WERI-Rb-1 (cell line): ENCODE data around the gene ZDHHC21.

Experiments
- DNase-seq: peaks from one replicate; pipeline ENCODE4 v3.0.0-alpha.2; 2020
- H3K27ac ChIP-seq: fragments of 250-450 bp; sonication (Bioruptor Pico); 2 replicates; pipeline ENCODE4 v1.5.1; 2020; ENCODE audit warnings: mild to moderate bottlenecking, moderate library complexity
- H3K27me3 ChIP-seq: fragments of 250-450 bp; sonication (Bioruptor Pico); 2 replicates; pipeline ENCODE4 v1.5.1; 2021; ENCODE audit warnings: mild to moderate bottlenecking, low read depth, moderate library complexity; ENCODE audit not compliant: insufficient read depth, severe bottlenecking
- H3K36me3 ChIP-seq: fragments of 250-450 bp; sonication (Bioruptor Pico); 2 replicates; pipeline ENCODE4 v1.5.1; 2020; ENCODE audit warnings: mild to moderate bottlenecking, moderate library complexity
- H3K4me3 ChIP-seq: 2 replicates; pipeline ENCODE4 v1.5.1; 2011; ENCODE audit warnings: low read depth, mild to moderate bottlenecking, control low read depth, low read length
- H3K9me3 ChIP-seq: fragments of 250-450 bp; sonication (Bioruptor Pico); 2 replicates; pipeline ENCODE4 v1.5.1; 2021; ENCODE audit warnings: mild to moderate bottlenecking, moderate library complexity; ENCODE audit not compliant: severe bottlenecking
- CTCF ChIP-seq: IDR thresholded peaks from 2 replicates; pipeline ENCODE4 v1.5.1; 2011; ENCODE audit warnings: low read depth, mild to moderate bottlenecking, control low read depth, inconsistent platforms, low read length

Gene ZDHHC21

DNA sequence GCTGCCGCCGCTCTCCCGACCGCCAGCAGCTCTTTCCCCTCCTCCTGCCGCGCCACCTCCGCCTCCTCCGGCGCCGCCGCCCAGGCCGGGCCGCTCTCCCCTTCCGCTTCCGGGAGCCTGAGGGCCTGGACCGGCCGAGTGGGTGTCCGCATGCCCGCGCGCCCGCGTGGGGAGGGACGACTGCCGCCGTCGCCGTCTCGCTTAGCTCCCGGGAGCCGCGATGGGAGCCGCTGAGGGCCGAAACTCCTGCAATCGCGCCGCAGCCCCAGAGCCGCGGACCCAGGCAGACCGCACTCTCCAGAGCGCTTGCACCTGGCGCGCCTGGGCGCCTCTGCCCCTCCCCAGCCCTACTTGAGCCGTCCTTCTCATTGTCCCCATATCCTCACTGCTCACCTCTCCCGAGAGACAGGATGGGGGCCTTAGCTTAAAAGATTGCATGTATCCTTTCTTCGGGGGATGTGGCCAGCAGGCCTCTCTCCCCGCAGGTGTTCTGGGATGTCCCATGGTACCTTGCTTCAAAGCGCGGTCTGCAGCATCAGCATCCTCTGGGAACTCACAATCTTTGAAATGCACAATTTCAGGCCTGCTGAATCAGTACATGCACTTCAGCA, at the start of gene ZDHHC21:
Gene ZDHHC21 (minus strand): TSS at position 182 of the 611 bp plus-strand sequence. CDS start 19,092 bp downstream, outside the sequence.
- Histone ChIP-seq H3K27ac (peak within 1 kb of the TSS; percentile 76), H3K27me3 (no peaks in the 10 kb centered on the region), H3K36me3 (peaks cover 16% of the 10 kb centered on the region), H3K4me3 (peak within 1 kb of the TSS; percentile 81), H3K9me3 (no peaks in the 10 kb centered on the region)
- DNase-seq, result peak; percentile 66
- TF ChIP-seq CTCF, result no peak

DNA sequence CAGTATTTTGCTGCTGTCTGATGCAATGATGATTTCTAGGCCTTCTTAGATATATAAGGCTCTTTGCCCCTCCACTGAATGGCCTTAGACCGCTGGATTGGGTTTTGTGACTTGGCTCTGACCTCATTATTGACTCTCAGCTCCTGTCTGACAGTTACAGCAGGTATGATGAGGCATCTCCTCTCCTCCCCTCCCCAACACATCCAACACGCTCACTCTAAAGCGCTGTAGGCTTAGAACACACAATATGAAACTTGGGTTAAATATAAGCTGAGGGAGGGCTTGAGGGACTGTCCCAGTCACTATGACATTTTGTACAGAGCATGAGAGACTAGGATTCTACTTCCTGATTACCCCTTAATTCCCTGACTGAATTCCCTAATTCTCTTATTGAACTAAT, 48.1 kb upstream of the ZDHHC21 start:
- no peak for TF ChIP-seq CTCF
- Histone ChIP-seq H3K36me3 (no peaks in the 10 kb centered on the region), H3K27ac (no peak overlapping the region), H3K27me3 (no peaks in the 10 kb centered on the region), H3K4me3 (no peak overlapping the region), H3K9me3 (no peaks in the 10 kb centered on the region)
- DNase-seq, result no peak

DNA sequence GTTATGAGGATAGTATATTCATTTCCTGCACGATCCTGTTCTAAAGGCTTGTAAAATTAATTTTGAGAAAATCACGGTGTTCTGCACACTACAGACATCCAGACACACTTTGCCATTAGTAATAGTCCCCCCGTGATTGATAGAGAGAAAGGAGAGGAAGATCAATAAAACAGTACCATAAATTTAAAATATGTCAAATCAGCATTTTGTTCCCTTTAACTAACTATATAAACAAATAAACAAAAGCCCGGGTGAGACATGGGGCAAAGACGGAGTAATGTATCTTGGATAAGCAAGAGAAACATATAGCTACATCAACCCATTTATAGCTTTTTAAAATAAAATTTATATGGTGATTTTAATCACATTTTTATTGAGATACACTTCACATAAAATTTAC, 39.9 kb upstream of the ZDHHC21 start:
- Histone ChIP-seq H3K27ac (no peak overlapping the region), H3K27me3 (no peaks in the 10 kb centered on the region), H3K36me3 (no peaks in the 10 kb centered on the region), H3K4me3 (no peak overlapping the region), H3K9me3 (no peaks in the 10 kb centered on the region)
- no peak for TF ChIP-seq CTCF
- DNase-seq, result no peak

DNA sequence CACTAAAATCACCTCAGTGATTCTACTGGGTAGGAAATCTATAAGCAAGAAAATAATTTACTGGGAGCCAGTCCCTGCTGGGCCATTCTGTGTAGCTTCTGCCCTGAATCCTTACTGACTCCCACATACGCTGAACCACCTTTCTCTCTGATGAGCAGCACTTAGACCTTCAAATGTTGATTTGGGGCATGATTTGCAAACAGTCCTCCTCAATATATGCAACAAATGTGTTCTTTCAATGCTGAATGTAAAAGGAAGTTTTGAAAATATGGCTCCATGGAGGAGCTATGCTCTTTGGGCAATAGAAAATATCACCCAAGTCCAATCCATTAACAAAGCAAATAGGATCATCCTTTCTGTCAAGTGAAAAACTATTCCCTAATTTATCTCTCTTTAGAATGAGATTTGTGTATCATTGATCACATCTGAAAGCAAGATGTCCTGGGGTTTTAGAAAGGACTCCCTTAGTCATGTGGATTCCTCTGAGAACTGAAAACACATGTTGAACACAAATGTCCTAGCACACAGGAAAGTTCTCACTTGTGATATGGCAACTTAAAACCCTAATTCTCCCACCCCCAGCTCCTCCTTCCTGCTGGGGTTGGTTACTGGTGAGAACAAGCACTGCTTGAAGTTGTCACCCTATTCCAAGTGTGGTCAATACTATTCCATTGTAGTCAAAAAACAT, 38.2 kb upstream of the ZDHHC21 start:
- H3K27me3 ChIP-seq, result no peaks in the 10 kb centered on the region
- no peak for TF ChIP-seq CTCF
- no peak overlapping the region for H3K4me3 ChIP-seq
- H3K36me3 ChIP-seq, result no peaks in the 10 kb centered on the region
- H3K27ac ChIP-seq, result no peak overlapping the region
- no peaks in the 10 kb centered on the region for H3K9me3 ChIP-seq
- DNase-seq, result no peak

GRCh38 chr9:14730461-14730898, 37.2 kb upstream of the ZDHHC21 start:
- H3K9me3 ChIP-seq, result no peaks in the 10 kb centered on the region
- H3K27me3 ChIP-seq, result no peaks in the 10 kb centered on the region
- no peak overlapping the region for H3K27ac ChIP-seq
- H3K4me3 ChIP-seq, result no peak overlapping the region
- DNase-seq, result no peak
- H3K36me3 ChIP-seq, result no peaks in the 10 kb centered on the region
- TF ChIP-seq CTCF, result no peak
